ENCODE measurements around the gene RPRD2.

GRCh38 chr1:150322310-150322709, 41.6 kb upstream of the RPRD2 start:
- no peak for TF ChIP-seq EZH2 (IDR thresholded peaks at IDR 0.05; ENCODE audit: low read length, unreplicated experiment)
- no peak for TF ChIP-seq CTCF (conservative IDR thresholded peaks at IDR 0.05; ENCODE audit: low read depth, low read length)
